H1 (cell line): ENCODE results near the gene SOX10. TPM values are rescaled to one million over a fixed set of nuclear protein-coding genes. Genes with fewer than 3 reads are reported as not detected.

ENCODE experiments used
- CTCF ChIA-PET: fragments of 300-600 bp; sonication (Branson Sonifier 250); formaldehyde crosslinking; loops from one replicate; lab custom pipeline; 2021; ENCODE audit not compliant: partially characterized antibody; lab: Charles Lee
- POLR2A ChIA-PET: fragments of 300-600 bp; sonication (Branson Sonifier 250); formaldehyde crosslinking; loops from one replicate; lab custom pipeline; 2021; ENCODE audit warnings: inconsistent platforms; ENCODE audit not compliant: partially characterized antibody; lab: Charles Lee
- DNase-seq, 2 experiments: peaks; one replicate each; pipeline versions ENCODE4 v3.0.0 to v3.0.0-alpha.2; 2010 to 2022; ENCODE audit warnings: low spot score in 2 of 2, low read depth in 1 of 2, mixed read lengths in 1 of 2
- FAIRE-seq: peaks from 2 replicates; lab custom pipeline; 2011; peaks lifted over from hg19 to GRCh38; lab: Jason Lieb, UNC
- H2AFZ ChIP-seq: 2 replicates; pipeline ENCODE4 v1.8.1; 2012; ENCODE audit warnings: low read length, inconsistent platforms
- H2AK5ac ChIP-seq: 2 replicates; pipeline ENCODE4 v1.6.1; 2013; ENCODE audit warnings: low read depth, low read length
- H2BK120ac ChIP-seq: replicated peaks from 2 replicates; pipeline ENCODE3; 2013; ENCODE audit warnings: low read depth, low read length, inconsistent platforms
- H2BK12ac ChIP-seq: 2 replicates; pipeline ENCODE4 v1.6.1; 2013; ENCODE audit warnings: low read depth, low read length
- H2BK15ac ChIP-seq: 2 replicates; pipeline ENCODE4 v1.6.1; 2013; ENCODE audit warnings: low read length
- H2BK20ac ChIP-seq: 2 replicates; pipeline ENCODE4 v1.6.1; 2013; ENCODE audit warnings: low read length
- H2BK5ac ChIP-seq: 2 replicates; pipeline ENCODE4 v1.6.1; 2013; ENCODE audit warnings: low read depth, low read length
- H3K14ac ChIP-seq: 2 replicates; pipeline ENCODE4 v1.6.1; 2013; ENCODE audit warnings: inconsistent platforms; ENCODE audit not compliant: insufficient read length
- H3K18ac ChIP-seq: 2 replicates; pipeline ENCODE4 v1.6.1; 2013; ENCODE audit warnings: low read length; ENCODE audit errors: extremely low read depth
- H3K23ac ChIP-seq: 2 replicates; pipeline ENCODE4 v1.6.1; 2013; ENCODE audit warnings: inconsistent platforms; ENCODE audit not compliant: insufficient read length
- H3K23me2 ChIP-seq: 2 replicates; pipeline ENCODE4 v1.6.1; 2013; ENCODE audit warnings: low read depth, low read length
- H3K27ac ChIP-seq: 2 replicates; pipeline ENCODE4 v1.6.1; 2011; ENCODE audit warnings: low read depth, low read length, inconsistent platforms
- H3K27me3 ChIP-seq, 4 experiments: replicated peaks in 1 of 4; 1 replicate in 1 of 4; 2 replicates in 3 of 4; pipeline versions ENCODE4 v1.6.1 to v1.8.1; 2011 to 2013; ENCODE audit warnings: low read length in 3 of 4, mild to moderate bottlenecking in 3 of 4, inconsistent platforms in 2 of 4, mixed read lengths in 2 of 4, moderate library complexity in 1 of 4; ENCODE audit not compliant: control insufficient read depth in 3 of 4, insufficient read depth in 3 of 4; ENCODE audit errors: extremely low read depth in 1 of 4
- H3K36me3 ChIP-seq, 4 experiments: 2 replicates each; pipeline versions ENCODE4 v1.6.1 to v1.8.1; 2011 to 2013; ENCODE audit warnings: mild to moderate bottlenecking in 4 of 4, low read length in 3 of 4, moderate library complexity in 2 of 4, control low read depth in 1 of 4, inconsistent platforms in 1 of 4; ENCODE audit not compliant: insufficient read depth in 4 of 4, control insufficient read depth in 2 of 4
- H3K4ac ChIP-seq: replicated peaks from 2 replicates; pipeline ENCODE3; 2013; ENCODE audit warnings: low read length, low read depth, mixed read lengths, inconsistent platforms; ENCODE audit not compliant: insufficient read length
- H3K4me1 ChIP-seq, 4 experiments: replicated peaks in 1 of 4; 1 replicate in 1 of 4; 2 replicates in 3 of 4; pipeline versions ENCODE4 v1.6.1 to v1.8.1; 2011 to 2013; ENCODE audit warnings: low read length in 3 of 4, inconsistent platforms in 2 of 4, mixed read lengths in 1 of 4; ENCODE audit not compliant: insufficient read depth in 4 of 4, control insufficient read depth in 3 of 4
- H3K4me2 ChIP-seq, 2 experiments: 2 replicates each; pipeline versions ENCODE4 v1.6.1 to v1.8.1; 2011 to 2013; ENCODE audit warnings: low read depth in 2 of 2, low read length in 2 of 2, control low read depth in 1 of 2, inconsistent platforms in 1 of 2, mild to moderate bottlenecking in 1 of 2; ENCODE audit not compliant: insufficient read depth in 1 of 2
- H3K4me3 ChIP-seq, 4 experiments: fragments of 200-600, 300-600 bp in 1 of 4; sonication (generic), shearing (Covaris generic), sonication (Bioruptor Twin) in 1 of 4; 2 replicates each; pipeline versions ENCODE4 v1.5.1 to v1.8.1; 2011 to 2016; ENCODE audit warnings: low read length in 4 of 4, low read depth in 3 of 4, control low read depth in 2 of 4, inconsistent platforms in 2 of 4, mild to moderate bottlenecking in 2 of 4, mixed read lengths in 1 of 4, moderate library complexity in 1 of 4; ENCODE audit not compliant: insufficient read depth in 2 of 4; ENCODE audit errors: extremely low read depth in 1 of 4
- H3K56ac ChIP-seq: replicated peaks from 2 replicates; pipeline ENCODE3; 2013; ENCODE audit warnings: low read depth, mild to moderate bottlenecking, mixed read lengths, low read length, inconsistent platforms; ENCODE audit not compliant: insufficient read length
- H3K79me1 ChIP-seq: 2 replicates; pipeline ENCODE4 v1.6.1; 2013; ENCODE audit warnings: low read depth, low read length, control low read depth
- H3K79me2 ChIP-seq, 2 experiments: 2 replicates each; pipeline versions ENCODE4 v1.6.1 to v1.8.1; 2012 to 2013; ENCODE audit warnings: low read length in 2 of 2, mild to moderate bottlenecking in 2 of 2, inconsistent platforms in 1 of 2; ENCODE audit not compliant: insufficient read depth in 2 of 2, control insufficient read depth in 1 of 2
- H3K9ac ChIP-seq, 4 experiments: replicated peaks in 1 of 4; 1 replicate in 1 of 4; 2 replicates in 3 of 4; pipeline versions ENCODE4 v1.6.1 to v1.8.1; 2011 to 2013; ENCODE audit warnings: low read depth in 3 of 4, low read length in 3 of 4, control low read depth in 2 of 4, mild to moderate bottlenecking in 2 of 4, moderate library complexity in 2 of 4, inconsistent platforms in 1 of 4; ENCODE audit errors: extremely low read depth in 1 of 4
- H3K9me3 ChIP-seq, 2 experiments: 2 replicates each; pipeline versions ENCODE4 v1.6.1 to v1.8.1; 2012 to 2013; ENCODE audit warnings: mild to moderate bottlenecking in 2 of 2, moderate library complexity in 2 of 2, control low read depth in 1 of 2, inconsistent platforms in 1 of 2, low read depth in 1 of 2, low read length in 1 of 2, mixed read lengths in 1 of 2; ENCODE audit not compliant: insufficient read depth in 2 of 2
- H4K20me1 ChIP-seq, 2 experiments: replicated peaks in 1 of 2; 2 replicates each; pipeline versions ENCODE3 to v1.8.1; 2011 to 2013; ENCODE audit warnings: inconsistent platforms in 2 of 2, low read length in 2 of 2, mild to moderate bottlenecking in 1 of 2; ENCODE audit not compliant: insufficient read depth in 2 of 2, control insufficient read depth in 1 of 2
- H4K5ac ChIP-seq: 2 replicates; pipeline ENCODE4 v1.6.1; 2013; ENCODE audit warnings: low read length, low read depth, mixed read lengths, inconsistent platforms; ENCODE audit not compliant: insufficient read length
- H4K8ac ChIP-seq: 2 replicates; pipeline ENCODE4 v1.8.0; 2013; ENCODE audit warnings: mild to moderate bottlenecking, moderate library complexity, low read length, inconsistent platforms; ENCODE audit not compliant: insufficient read depth; ENCODE audit errors: extremely low read depth
- H4K91ac ChIP-seq: replicated peaks from 2 replicates; pipeline ENCODE3; 2013; ENCODE audit warnings: low read length, mixed read lengths, inconsistent platforms; ENCODE audit not compliant: insufficient read length
- ATF3 ChIP-seq: IDR thresholded peaks from 2 replicates; pipeline ENCODE4 v1.6.1; 2011; ENCODE audit warnings: low read depth, mild to moderate bottlenecking, low read length; ENCODE audit not compliant: insufficient read depth
- BACH1 ChIP-seq: IDR thresholded peaks from 2 replicates; pipeline ENCODE4 v1.6.1; 2012; ENCODE audit warnings: low read length, improper control_type of control experiment
- GTF2F1 ChIP-seq: IDR thresholded peaks from 2 replicates; pipeline ENCODE4 v1.6.1; 2012; ENCODE audit warnings: low read depth, low read length, improper control_type of control experiment, borderline replicate concordance
- HDAC6 ChIP-seq: IDR thresholded peaks from one replicate; pipeline ENCODE4 v1.7.1; 2012; ENCODE audit warnings: low read depth, mild to moderate bottlenecking, inconsistent platforms, low read length, moderate library complexity
- POLR2AphosphoS5 ChIP-seq: IDR thresholded peaks from 2 replicates; pipeline ENCODE4 v1.6.1; 2011; ENCODE audit warnings: low read depth, low read length
- SIX5 ChIP-seq: IDR thresholded peaks from 2 replicates; pipeline ENCODE4 v1.6.1; 2011; ENCODE audit warnings: mild to moderate bottlenecking, low read depth, low read length
- SRF ChIP-seq: IDR thresholded peaks from 2 replicates; pipeline ENCODE4 v1.6.1; 2011; ENCODE audit warnings: mild to moderate bottlenecking, low read depth, low read length, moderate library complexity
- WGBS, 2 experiments: shearing (Covaris generic) in 1 of 2; methylation state at CpG; one replicate each; pipeline versions ENCODE4 v1.1.6 to v1.1.7; 2013 to 2015; ENCODE audit warnings: low lambda C conversion rate in 2 of 2, mixed read lengths in 2 of 2, inconsistent platforms in 1 of 2, low coverage in 1 of 2, missing lambda C conversion rate in 1 of 2; ENCODE audit not compliant: insufficient replicate concordance in 2 of 2, insufficient coverage in 1 of 2, insufficient read length in 1 of 2; ENCODE audit errors: extremely low coverage in 1 of 2, missing lambda C conversion rate in 1 of 2; 5-methylcytosine and 5-hydroxymethylcytosine counted together
- polyA plus RNA-seq, 7 experiments: library from polyadenylated mRNA; depleted of rRNA in 3 of 7; stranded (reverse) in 5 of 7; unstranded in 2 of 7; fragments of >200 nt in 5 of 7; fragments of 200-250 nt in 2 of 7; gene quantifications; 1 replicate in 5 of 7; 2 replicates in 1 of 7; 4 replicates in 1 of 7; pipeline versions ENCODE4 v1.2.1 to v1.2.3, GENCODE V29; 2011 to 2013; ENCODE audit warnings: missing spikeins in 2 of 7, mixed read lengths in 2 of 7
- total RNA-seq: library from RNA; stranded (reverse); fragmentation: NEBNext Ultra II Directional; extraction: Animal tissue kit (Norgen Biotek cat#: 25700); gene quantifications from 2 replicates; pipeline ENCODE4 v1.2.1, GENCODE V29; 2021
- TF ChIP-seq, protein P1 (sequence below), 3 experiments: IDR thresholded peaks; 1 replicate in 2 of 3; 2 replicates in 1 of 3; pipeline versions ENCODE4 v1.5.1 to v1.6.1; 2011; ENCODE audit warnings: low read length in 3 of 3, mild to moderate bottlenecking in 3 of 3, inconsistent platforms in 2 of 3, low read depth in 1 of 3, moderate library complexity in 1 of 3; ENCODE audit not compliant: insufficient read depth in 1 of 3; ENCODE audit errors: control extremely low read depth in 1 of 3

The SOX10 gene
- total and polyA plus RNA-seq, 2 of the 8 experiments (the other 6 are each of a cell fraction or from before 2014, with no cell fraction given): 2.7 TPM

- H3K18ac ChIP-seq: no peak overlapping the region
- H4K8ac ChIP-seq: no peak overlapping the region
- H3K23me2 ChIP-seq: peaks cover 2% of the 10 kb centered on the region; the same call in 1 of the 2 replicates
- H2BK120ac ChIP-seq: no peak overlapping the region
- H2BK5ac ChIP-seq: no peak overlapping the region
- POLR2A ChIA-PET: interaction anchor here (0.7 to 2.6 kb wide), 5 partner anchors 12 to 69 kb away, joined by 3 to 9 read pairs (median 3); no protein-coding TSS in a partner anchor
- H2BK20ac ChIP-seq: no peak overlapping the region
- H3K4me2 ChIP-seq: no peak overlapping the region; a peak in 1 of 4 replicates
- no peak overlapping the region for H3K27ac ChIP-seq
- peaks cover 9% of the 10 kb centered on the region for H3K79me1 ChIP-seq
- CTCF ChIA-PET: interaction anchor here (0.7 to 5.3 kb wide), 11 partner anchors 8 to 93 kb away, joined by 3 to 48 read pairs (median 5); partner anchors contain the start of genes C22orf23 and POLR2F
- no peak overlapping the region for H2BK12ac ChIP-seq
- peaks cover 4 to 22% (median 9%) of the 10 kb centered on the region in 4 experiments; a peak in 7 of 8 replicates for H3K36me3 ChIP-seq
- H3K14ac ChIP-seq: no peak overlapping the region
- no peak overlapping the region for H2AK5ac ChIP-seq
- H3K56ac ChIP-seq: no peak overlapping the region
- H3K9me3 ChIP-seq: no peaks in the 10 kb centered on the region
- H4K20me1 ChIP-seq: peaks cover 2 to 3% of the 10 kb centered on the region in 2 experiments
- 83% methylated on average over 14 of the region's 14 CpGs; no CpG with 5 or more reads in 1 of the 2 experiments for WGBS, 2 experiments
- H2BK15ac ChIP-seq: no peak overlapping the region
- no peak overlapping the region for H3K9ac ChIP-seq
- H3K27me3 ChIP-seq: no peaks in the 10 kb centered on the region
- H3K23ac ChIP-seq: no peak overlapping the region
- peaks cover 6 to 20% (median 11%) of the 10 kb centered on the region in 4 experiments for H3K4me1 ChIP-seq
- no peak overlapping the region for H2AFZ ChIP-seq
- H3K4me3 ChIP-seq: no peak overlapping the region
- DNase-seq (no peak), FAIRE-seq (no peak)
- H4K5ac ChIP-seq: no peak overlapping the region
- H4K91ac ChIP-seq: no peak overlapping the region
- H3K4ac ChIP-seq: no peak overlapping the region
- 0 out of 4 replicates have a peak, but pooled peaks cover 0 to 3% of the 10 kb centered on the region in 2 experiments for H3K79me2 ChIP-seq
- TF ChIP-seq ATF3 (no peak), BACH1 (no peak), POLR2AphosphoS5 (no peak), SRF (no peak), HDAC6 (no peak), GTF2F1 (no peak), SIX5 (no peak)
- TF ChIP-seq, protein P1, sequence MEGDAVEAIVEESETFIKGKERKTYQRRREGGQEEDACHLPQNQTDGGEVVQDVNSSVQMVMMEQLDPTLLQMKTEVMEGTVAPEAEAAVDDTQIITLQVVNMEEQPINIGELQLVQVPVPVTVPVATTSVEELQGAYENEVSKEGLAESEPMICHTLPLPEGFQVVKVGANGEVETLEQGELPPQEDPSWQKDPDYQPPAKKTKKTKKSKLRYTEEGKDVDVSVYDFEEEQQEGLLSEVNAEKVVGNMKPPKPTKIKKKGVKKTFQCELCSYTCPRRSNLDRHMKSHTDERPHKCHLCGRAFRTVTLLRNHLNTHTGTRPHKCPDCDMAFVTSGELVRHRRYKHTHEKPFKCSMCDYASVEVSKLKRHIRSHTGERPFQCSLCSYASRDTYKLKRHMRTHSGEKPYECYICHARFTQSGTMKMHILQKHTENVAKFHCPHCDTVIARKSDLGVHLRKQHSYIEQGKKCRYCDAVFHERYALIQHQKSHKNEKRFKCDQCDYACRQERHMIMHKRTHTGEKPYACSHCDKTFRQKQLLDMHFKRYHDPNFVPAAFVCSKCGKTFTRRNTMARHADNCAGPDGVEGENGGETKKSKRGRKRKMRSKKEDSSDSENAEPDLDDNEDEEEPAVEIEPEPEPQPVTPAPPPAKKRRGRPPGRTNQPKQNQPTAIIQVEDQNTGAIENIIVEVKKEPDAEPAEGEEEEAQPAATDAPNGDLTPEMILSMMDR (IDR thresholded peaks at IDR 0.05; ENCODE audit: control extremely low read depth in 1 of 3, insufficient read depth in 1 of 3, low read depth in 1 of 3, low read length in 3 of 3): no peak
Measured at GRCh38 chr22:37967637-37968451, 16.5 kb downstream of the SOX10 start.
